Inflammatory macrophage treated with lipopolysaccharide for 4 hours (primary cell): ENCODE measurements around the gene PLEKHA6.

Experiments
- DNase-seq: peaks from one replicate; pipeline ENCODE4 v3.0.0-alpha.2; 2020

Gene PLEKHA6

GRCh38 chr1:204227996-204228785 lies 131.5 kb downstream of the PLEKHA6 start:
- no peak for DNase-seq

DNA sequence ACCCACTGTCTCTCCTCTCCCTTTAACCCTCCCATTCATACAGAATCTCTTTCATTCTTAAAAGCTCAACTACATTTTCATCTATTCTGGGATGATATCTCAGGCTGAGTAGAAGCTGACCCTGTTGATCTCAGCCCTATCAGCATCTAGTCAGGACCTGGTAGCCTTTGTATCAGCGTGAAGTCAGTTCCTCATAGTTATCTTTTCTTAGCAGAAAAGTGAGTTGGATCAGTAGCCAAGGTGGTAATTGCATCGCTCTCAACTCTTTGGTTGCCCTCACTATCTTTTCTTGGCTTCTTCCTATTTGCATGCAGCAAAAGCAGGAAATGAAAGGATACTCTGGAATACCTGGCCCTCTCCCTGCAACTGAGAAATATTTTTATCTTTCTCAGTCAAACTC lies 132.4 kb downstream of the PLEKHA6 start:
- no peak for DNase-seq

- no peak for DNase-seq
Measured at GRCh38 chr1:204225841-204226735, 133.6 kb downstream of the PLEKHA6 start.

- DNase-seq, result no peak
Measured at GRCh38 chr1:204224655-204225054, 135.1 kb downstream of the PLEKHA6 start.

DNA sequence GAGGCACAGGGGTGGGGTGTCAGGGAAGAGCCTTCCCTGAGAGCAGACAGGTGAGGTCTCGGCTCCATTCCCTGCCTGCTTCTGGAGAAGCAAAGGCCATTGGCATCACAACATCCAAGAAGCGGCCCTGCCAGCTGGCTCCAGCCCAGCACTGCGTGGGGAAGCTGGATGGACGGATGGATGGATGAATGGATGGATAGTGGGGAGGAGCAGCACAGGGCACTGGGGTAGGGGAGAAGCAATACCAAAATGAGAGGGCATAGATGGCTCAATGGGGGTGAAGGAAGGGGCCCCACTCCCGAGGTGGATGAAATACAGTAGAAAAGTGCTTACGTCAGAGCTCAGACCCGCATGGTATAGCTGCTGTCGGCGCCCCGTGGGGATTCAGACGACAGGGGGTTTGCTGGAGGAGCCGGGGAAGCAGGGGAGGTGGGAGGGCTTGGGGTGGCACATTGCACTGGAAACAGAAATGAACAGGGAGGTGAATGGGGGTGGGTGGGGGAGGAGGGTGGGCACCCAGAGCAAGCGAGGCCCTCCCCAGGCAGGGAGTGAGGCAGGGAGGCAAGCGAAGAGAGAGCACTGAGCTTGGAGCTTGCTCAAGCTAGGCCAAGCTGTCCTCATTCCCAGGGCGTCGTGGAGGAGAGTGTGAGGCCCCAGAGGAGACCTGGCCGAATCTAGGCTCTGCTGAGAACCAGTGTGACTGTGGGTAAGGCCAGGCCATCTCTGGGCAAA lies 136.4 kb downstream of the PLEKHA6 start:
- DNase-seq, result no peak

GRCh38 chr1:204222764-204223055 lies 137.0 kb downstream of the PLEKHA6 start:
- DNase-seq, result no peak

GRCh38 chr1:204222006-204222763 lies 137.5 kb downstream of the PLEKHA6 start:
- no peak for DNase-seq

GRCh38 chr1:204221271-204221670 lies 138.5 kb downstream of the PLEKHA6 start:
- no peak for DNase-seq

DNA sequence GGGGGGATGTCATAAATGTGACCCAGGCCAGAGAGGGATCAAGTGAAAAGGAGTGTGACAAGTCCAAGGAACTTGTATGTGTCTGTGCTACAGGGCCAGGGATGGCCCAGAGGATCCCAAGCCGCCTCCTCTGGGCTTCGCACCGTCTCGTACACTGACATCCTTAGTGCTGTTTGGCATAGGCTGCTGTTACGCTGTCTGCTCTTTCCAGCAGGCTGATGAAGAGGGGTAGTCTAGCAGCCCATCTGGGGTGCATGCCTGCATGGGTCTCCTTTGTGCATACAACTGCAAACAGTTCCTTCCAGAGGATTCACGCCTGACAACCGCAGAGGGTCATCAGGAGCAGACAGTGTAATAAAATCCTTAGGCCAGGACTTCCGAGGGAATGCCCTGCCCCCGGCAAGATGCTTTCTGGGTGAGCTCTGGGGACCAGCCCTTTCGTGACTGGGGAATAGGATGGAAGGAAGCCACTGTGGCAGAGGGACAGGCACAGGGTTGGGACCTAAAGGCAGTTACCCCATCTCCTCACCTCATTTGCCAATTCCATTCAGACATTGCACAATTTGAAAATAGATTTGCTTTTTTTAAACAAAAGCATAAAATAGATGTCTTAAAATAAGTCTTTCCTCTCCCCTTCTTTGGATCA lies 139.6 kb downstream of the PLEKHA6 start:
- no peak for DNase-seq

DNA sequence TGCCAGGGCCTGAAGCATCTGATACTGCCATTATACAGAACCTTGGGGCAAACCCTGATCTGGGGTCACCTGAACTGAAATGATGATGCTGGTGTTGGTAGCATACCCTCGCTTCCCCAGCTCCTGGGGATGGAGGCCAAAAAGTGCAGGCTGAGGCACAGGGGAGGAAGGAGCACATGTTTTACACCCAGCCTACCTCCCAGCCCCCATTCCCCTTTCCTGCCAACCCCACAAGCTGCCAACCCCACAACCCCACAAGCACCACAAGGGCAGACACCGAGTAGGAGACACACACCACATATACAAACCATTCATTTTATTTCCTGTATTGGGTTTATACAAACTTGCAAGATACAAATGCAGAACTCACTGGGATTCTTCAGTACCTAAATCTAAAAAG lies 141.2 kb downstream of the PLEKHA6 start:
- no peak for DNase-seq

- DNase-seq, result no peak
Measured at GRCh38 chr1:204217648-204218000, 142.1 kb downstream of the PLEKHA6 start.

DNA sequence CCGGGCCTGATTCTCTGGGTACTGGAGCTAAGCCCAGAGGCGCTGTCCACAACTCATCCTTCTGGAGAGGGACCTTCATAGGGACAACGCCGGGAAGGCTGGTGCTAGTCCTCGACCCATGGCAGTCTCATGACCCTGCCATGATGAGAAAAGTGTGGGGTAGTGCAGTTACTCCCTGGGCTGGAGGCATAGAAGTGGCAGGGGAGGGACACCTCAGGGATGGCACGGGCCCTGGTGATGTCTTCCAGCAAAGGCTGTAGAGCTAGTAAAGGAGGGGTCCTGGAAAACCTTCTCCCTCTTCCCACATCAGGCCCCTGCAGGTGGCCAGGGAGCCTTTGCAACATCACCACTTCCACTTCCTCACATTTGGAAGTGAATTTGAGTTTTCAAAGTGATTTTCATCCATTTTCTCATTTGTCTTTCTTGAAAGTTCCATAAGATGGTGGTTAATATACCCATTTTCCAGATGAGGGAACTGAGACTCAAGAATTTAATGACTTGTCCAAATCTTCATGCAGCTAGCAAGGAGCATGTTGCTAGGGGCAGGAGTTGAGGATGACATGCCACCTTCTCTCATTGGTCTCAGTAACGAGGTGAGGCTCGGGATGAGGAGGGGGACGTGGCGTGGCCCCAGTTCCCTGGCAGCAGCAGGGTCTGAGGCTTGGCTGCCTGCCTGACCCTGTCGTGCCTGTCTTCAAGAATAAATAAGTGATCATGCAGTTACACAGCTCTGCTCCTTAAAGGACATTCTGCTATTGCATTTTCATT lies 142.7 kb downstream of the PLEKHA6 start:
- no peak for DNase-seq

DNA sequence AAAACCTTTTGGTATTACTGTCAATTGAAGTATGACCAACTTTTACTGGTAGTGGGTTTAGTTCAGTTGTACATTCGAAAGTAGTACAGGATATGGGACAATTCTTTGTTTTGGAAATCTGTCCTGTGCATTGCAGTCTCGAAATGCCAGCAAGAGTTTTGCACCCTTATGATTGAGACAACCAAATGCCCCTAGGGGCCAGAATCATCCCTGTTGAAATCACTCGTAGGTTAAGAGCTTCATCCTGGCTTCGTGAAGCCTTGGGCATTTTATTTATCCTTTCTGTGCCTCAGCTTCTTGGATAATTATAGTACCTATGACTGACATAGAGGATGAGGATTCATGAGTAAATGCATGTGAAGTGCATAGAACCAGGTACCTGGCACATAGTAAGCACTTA lies 143.5 kb downstream of the PLEKHA6 start:
- no peak for DNase-seq

- peak; percentile 63 for DNase-seq
Measured at GRCh38 chr1:204213668-204214662, 145.8 kb downstream of the PLEKHA6 start, which contains the start of gene GOLT1A. TSS of gene GOLT1A (minus strand) at chr1:204213988. CDS start at chr1:204213906, 82 bp downstream.

DNA sequence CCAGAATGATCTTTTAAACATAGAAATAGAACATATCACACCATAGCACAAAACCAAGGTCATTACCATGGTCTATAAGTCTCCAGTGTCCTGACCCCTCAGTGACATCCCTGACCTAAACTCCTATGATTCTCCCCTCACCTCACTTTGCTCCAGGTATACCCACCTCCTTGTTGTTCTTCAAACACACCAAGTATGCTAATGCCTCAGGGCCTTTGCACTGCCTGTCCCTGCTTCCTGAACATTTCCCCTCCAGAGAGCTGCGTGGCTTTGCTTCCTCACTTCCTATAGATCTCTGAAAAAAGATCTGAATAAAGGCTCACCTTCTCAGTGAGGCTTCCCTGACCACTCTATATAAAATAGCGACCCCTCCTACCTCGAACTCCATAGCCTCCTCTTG lies 147.0 kb downstream of the PLEKHA6 start:
- DNase-seq, result no peak

GRCh38 chr1:204211046-204211445 lies 148.7 kb downstream of the PLEKHA6 start:
- DNase-seq, result no peak

GRCh38 chr1:204207136-204207616 lies 152.6 kb downstream of the PLEKHA6 start:
- peak; percentile 46 for DNase-seq

- no peak for DNase-seq
Measured at GRCh38 chr1:204206121-204206520, 153.6 kb downstream of the PLEKHA6 start.

DNA sequence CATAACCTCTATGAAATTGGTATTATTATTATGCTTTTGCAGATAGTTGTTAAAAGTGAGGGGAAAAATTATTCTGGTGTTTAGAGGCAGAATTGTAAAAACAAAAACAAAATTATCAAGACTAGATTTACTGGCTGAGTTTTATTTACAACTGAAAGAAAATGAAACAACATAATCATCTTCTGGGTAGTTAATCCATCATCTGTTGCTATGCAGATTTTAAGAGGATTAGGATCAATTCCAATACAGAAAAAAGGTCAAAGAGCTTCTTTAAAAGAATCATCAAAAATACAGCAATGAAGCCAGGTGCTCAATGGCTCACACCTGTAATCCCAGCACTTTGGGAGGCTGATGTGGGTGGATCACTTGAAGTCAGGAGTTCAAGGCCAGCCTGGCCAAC lies 154.2 kb downstream of the PLEKHA6 start:
- no peak for DNase-seq

DNA sequence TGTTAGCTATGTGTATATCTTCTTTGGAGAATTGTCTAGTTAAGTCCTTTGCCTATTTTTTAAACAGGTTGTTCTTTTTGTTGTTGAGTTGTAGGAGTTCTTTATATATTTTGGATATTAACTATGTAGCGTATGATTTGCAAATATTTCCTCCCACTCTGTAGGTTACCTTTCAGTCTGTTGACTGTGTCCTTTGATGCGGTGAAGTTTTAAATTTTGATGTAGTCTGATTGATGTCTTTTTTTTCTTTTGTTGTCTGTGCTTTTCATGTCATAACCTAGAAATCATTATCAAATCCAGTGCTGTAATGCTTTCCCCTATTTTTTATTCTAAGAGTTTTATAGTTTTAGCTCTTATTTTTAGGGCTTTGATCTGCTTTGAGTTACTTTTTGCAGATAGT lies 154.8 kb downstream of the PLEKHA6 start:
- no peak for DNase-seq
